Esophagus squamous epithelium (tissue), 4 donors: Measurements from ENCODE around the gene GRK6.

Experiments
- POLR2A ChIP-seq, 4 donors: fragments of 450-650 bp; IDR thresholded peaks; one replicate each; pipeline ENCODE4 v1.6.1; 2017; ENCODE audit warnings: antibody characterized with exemption in 4 of 4, mild to moderate bottlenecking in 4 of 4, moderate library complexity in 3 of 4
- TF ChIP-seq, protein P1 (sequence below), 6 experiments: fragments of 450-650 bp in 4 of 6; fragments of 200-600 bp in 2 of 6; sonication (generic) in 2 of 6; IDR thresholded peaks; one replicate each; pipeline ENCODE4 v1.5.1; 2016 to 2019; ENCODE audit warnings: antibody characterized with exemption in 6 of 6, mild to moderate bottlenecking in 4 of 6, moderate library complexity in 4 of 6

GRCh38 chr5:177405312-177405711 is 21.2 kb upstream of the GRK6 start:
- TF ChIP-seq, protein P1, sequence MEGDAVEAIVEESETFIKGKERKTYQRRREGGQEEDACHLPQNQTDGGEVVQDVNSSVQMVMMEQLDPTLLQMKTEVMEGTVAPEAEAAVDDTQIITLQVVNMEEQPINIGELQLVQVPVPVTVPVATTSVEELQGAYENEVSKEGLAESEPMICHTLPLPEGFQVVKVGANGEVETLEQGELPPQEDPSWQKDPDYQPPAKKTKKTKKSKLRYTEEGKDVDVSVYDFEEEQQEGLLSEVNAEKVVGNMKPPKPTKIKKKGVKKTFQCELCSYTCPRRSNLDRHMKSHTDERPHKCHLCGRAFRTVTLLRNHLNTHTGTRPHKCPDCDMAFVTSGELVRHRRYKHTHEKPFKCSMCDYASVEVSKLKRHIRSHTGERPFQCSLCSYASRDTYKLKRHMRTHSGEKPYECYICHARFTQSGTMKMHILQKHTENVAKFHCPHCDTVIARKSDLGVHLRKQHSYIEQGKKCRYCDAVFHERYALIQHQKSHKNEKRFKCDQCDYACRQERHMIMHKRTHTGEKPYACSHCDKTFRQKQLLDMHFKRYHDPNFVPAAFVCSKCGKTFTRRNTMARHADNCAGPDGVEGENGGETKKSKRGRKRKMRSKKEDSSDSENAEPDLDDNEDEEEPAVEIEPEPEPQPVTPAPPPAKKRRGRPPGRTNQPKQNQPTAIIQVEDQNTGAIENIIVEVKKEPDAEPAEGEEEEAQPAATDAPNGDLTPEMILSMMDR (IDR thresholded peaks at IDR 0.05) = no peak
- no peak for TF ChIP-seq POLR2A (IDR thresholded peaks at IDR 0.05)
